ENCODE results near the gene ELL2. TPM values are rescaled to one million over a fixed set of nuclear protein-coding genes. Genes with fewer than 3 reads are reported as not detected.
"Not testable (repeated sequence)": the region's sequence is repeated elsewhere in the genome, so short reads cannot be mapped to it uniquely, and the experiment has no call there.

ELL2 gene
- total and polyA plus RNA-seq, 3 experiments from 2014 or later, result 5.0 to 91.3 (median 90.6) TPM

GRCh38 chr5:95931079-95931833 lies 30.4 kb downstream of the ELL2 start:
- ChIA-PET POLR2A (no interaction called here), CTCF (no interaction called here)
- Mint-ChIP-seq H3K4me3 (peak overlapping the region in 1 of 7 donors; percentile 6), H3K27me3 (no peaks in the 10 kb centered on the region), H3K9me3 (no peaks in the 10 kb centered on the region), H3K27ac (peak overlapping the region in 1 of 8 donors; percentile 30), H3K4me1 (peaks cover 3 to 12% (median 10%) of the 10 kb centered on the region in 3 donors), H3K36me3 (peaks cover 4 to 8% (median 7%) of the 10 kb centered on the region in 3 donors)
- Histone ChIP-seq H3K27me3 (ENCODE audit: insufficient read depth, low read length, poor library complexity, severe bottlenecking) (no peaks in the 10 kb centered on the region), H3K4me3 (ENCODE audit: low read length) (no peak overlapping the region), H3K36me3 (ENCODE audit: insufficient read depth, low read length) (no peaks in the 10 kb centered on the region), H3K27ac (ENCODE audit: low read depth, low read length) (no peak overlapping the region), H3K9me3 (ENCODE audit: low read length) (no peaks in the 10 kb centered on the region), H3K4me1 (ENCODE audit: insufficient read depth, low read length) (no peaks in the 10 kb centered on the region)
- DNase-seq, result no peak

DNA sequence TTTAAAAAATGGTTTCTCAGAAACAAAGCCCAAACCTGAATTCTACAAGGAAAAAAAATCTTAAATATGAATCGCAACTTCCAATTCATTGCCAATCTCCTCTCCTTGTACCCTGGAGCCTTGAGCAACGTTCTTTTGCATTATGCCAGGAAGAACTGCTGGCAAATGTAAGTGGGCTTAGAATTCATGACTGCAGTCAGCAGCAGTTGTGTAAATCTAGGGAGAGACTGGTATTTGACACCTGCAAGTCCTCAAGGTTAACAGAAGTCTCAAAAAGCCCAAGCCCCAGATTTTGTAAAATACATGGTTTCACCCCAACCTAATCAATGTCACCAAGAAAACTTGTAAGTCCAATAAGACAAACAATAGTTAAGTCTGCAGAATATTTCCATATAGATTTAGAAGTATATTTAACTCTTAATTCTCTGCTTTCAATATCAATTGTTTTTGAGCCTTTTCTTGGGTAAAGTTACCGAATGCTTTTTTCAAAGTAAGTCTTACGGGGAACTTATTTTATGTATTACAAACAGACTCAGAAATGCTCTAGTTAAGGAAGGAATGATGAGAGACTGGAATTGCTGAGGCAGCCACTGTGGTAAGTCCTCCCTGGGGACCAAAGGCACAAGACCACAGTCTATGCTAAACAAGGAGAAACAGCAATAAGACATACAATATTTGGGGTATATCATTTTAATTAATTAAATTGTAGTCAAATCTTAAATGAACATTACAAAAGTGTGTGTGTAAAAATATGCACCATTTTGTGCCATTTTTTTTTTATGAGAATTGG lies 31.3 kb downstream of the ELL2 start:
- Histone ChIP-seq H3K4me3 (ENCODE audit: low read length) (no peak overlapping the region), H3K27me3 (ENCODE audit: insufficient read depth, low read length, poor library complexity, severe bottlenecking) (no peaks in the 10 kb centered on the region), H3K27ac (ENCODE audit: low read depth, low read length) (no peak overlapping the region), H3K36me3 (ENCODE audit: insufficient read depth, low read length) (no peaks in the 10 kb centered on the region), H3K9me3 (ENCODE audit: low read length) (no peaks in the 10 kb centered on the region), H3K4me1 (ENCODE audit: insufficient read depth, low read length) (no peaks in the 10 kb centered on the region)
- no peaks in the 10 kb centered on the region for H3K9me3 Mint-ChIP-seq
- H3K4me1 Mint-ChIP-seq, result peaks cover 5 to 12% (median 10%) of the 10 kb centered on the region in 3 donors
- no peak overlapping the region for H3K27ac Mint-ChIP-seq
- CTCF ChIA-PET, result no interaction called here
- no peak for DNase-seq
- peaks cover 2 to 5% (median 4%) of the 10 kb centered on the region in 3 donors for H3K36me3 Mint-ChIP-seq
- POLR2A ChIA-PET, result no interaction called here
- H3K4me3 Mint-ChIP-seq, result no peak overlapping the region
- H3K27me3 Mint-ChIP-seq, result no peaks in the 10 kb centered on the region

GRCh38 chr5:95928724-95929253 lies 32.9 kb downstream of the ELL2 start:
- CTCF ChIA-PET, result no interaction called here
- Mint-ChIP-seq H3K9me3 (no peaks in the 10 kb centered on the region), H3K4me3 (peak overlapping the region in 1 of 7 donors; percentile 34), H3K4me1 (peaks cover 8 to 14% (median 14%) of the 10 kb centered on the region in 3 donors), H3K36me3 (peaks cover 2 to 5% (median 4%) of the 10 kb centered on the region in 3 donors), H3K27ac (peak overlapping the region in 2 of 8 donors; percentile 4 to 55), H3K27me3 (no peaks in the 10 kb centered on the region)
- Histone ChIP-seq H3K27ac (ENCODE audit: low read depth, low read length) (no peak overlapping the region), H3K4me3 (ENCODE audit: low read length) (no peak overlapping the region), H3K36me3 (ENCODE audit: insufficient read depth, low read length) (no peaks in the 10 kb centered on the region), H3K27me3 (ENCODE audit: insufficient read depth, low read length, poor library complexity, severe bottlenecking) (no peaks in the 10 kb centered on the region), H3K9me3 (ENCODE audit: low read length) (no peaks in the 10 kb centered on the region), H3K4me1 (ENCODE audit: insufficient read depth, low read length) (no peaks in the 10 kb centered on the region)
- POLR2A ChIA-PET, result no interaction called here
- no peak for DNase-seq

DNA sequence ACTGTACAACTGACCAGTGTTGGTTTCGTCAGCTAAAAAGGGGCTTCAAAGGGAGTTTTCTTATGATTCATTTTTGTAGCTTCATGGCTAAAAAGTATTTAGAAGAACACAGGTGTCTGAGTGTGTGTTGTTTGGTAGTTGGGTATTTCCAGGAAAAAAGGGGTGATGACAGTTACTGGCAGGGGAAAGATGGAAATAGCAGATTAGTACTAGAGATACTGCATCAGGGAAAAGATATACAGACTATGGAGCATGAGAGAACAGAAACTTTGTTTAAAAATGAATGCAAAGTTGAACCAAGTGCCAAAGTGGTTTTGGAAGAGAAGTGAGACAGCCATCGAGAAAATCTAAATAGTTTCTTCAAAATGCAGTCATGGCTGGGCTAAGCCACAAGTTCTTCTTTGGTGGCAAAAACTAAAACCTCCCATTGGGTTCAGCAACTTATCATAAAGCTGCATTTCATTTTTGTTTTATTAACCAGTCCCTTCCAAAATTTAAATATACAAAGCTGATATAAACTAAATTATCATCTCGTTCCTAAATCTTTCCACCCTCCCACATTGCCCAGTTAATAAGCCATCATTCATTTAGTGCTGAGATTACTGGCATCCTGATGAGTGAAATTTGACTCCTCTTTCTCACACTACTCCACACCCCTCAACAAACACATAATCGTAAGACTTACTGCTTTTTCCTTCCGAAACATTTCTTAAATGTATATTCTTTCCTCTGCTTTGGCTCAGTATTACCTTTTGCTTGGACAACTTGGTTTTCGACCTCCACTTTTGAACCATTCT lies 33.5 kb downstream of the ELL2 start:
- CTCF ChIA-PET, result no interaction called here
- Histone ChIP-seq H3K36me3 (ENCODE audit: insufficient read depth, low read length) (no peaks in the 10 kb centered on the region), H3K9me3 (ENCODE audit: low read length) (no peaks in the 10 kb centered on the region), H3K4me1 (ENCODE audit: insufficient read depth, low read length) (no peaks in the 10 kb centered on the region), H3K27me3 (ENCODE audit: insufficient read depth, low read length, poor library complexity, severe bottlenecking) (no peaks in the 10 kb centered on the region), H3K27ac (ENCODE audit: low read depth, low read length) (no peak overlapping the region), H3K4me3 (ENCODE audit: low read length) (no peak overlapping the region)
- peak overlapping the region in 3 of 8 donors; percentile 4 to 55 (median 31) for H3K27ac Mint-ChIP-seq
- POLR2A ChIA-PET, result no interaction called here
- H3K36me3 Mint-ChIP-seq, result peaks cover 2 to 5% (median 4%) of the 10 kb centered on the region in 3 donors
- peak overlapping the region in 1 of 7 donors; percentile 34 for H3K4me3 Mint-ChIP-seq
- peaks cover 9 to 16% (median 16%) of the 10 kb centered on the region in 3 donors for H3K4me1 Mint-ChIP-seq
- H3K27me3 Mint-ChIP-seq, result no peaks in the 10 kb centered on the region
- no peaks in the 10 kb centered on the region for H3K9me3 Mint-ChIP-seq
- DNase-seq, result no peak

DNA sequence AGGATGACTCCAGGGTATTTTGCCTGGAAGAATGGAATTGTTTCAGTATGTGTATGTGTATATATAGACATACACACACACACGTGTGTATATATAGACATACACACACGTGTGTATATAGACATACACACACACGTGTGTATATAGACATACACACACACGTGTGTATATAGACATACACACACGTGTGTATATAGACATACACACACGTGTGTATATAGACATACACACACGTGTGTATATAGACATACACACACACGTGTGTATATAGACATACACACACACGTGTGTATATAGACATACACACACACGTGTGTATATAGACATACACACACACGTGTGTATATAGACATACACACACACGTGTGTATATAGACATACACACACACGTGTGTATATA lies 34.4 kb downstream of the ELL2 start:
- CTCF ChIA-PET, result not testable (repeated sequence)

DNA sequence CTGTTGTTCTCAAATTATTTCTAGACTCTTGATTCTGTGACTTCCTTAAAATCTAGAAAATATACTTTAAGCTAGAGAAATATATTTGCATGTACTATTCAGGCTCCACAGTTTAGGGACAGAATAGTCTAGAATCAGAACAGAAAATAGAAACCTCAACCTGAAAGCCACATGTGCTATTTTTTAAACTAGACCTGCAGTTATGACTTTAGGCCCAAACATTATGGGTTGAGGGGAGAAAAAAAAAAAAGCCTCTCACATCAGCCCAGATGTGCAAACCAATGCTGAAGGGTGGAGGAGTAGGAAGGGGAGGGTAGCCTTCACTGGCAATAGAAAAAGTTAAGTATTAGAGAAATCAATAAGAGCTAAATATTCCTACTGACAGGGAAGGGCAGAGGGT lies 35.7 kb downstream of the ELL2 start:
- Histone ChIP-seq H3K4me1 (ENCODE audit: insufficient read depth, low read length) (no peaks in the 10 kb centered on the region), H3K9me3 (ENCODE audit: low read length) (no peaks in the 10 kb centered on the region), H3K4me3 (ENCODE audit: low read length) (no peak overlapping the region), H3K27me3 (ENCODE audit: insufficient read depth, low read length, poor library complexity, severe bottlenecking) (no peaks in the 10 kb centered on the region), H3K36me3 (ENCODE audit: insufficient read depth, low read length) (no peaks in the 10 kb centered on the region), H3K27ac (ENCODE audit: low read depth, low read length) (no peak overlapping the region)
- Mint-ChIP-seq H3K4me1 (peaks cover 9 to 16% (median 16%) of the 10 kb centered on the region in 3 donors), H3K4me3 (no peak overlapping the region), H3K9me3 (no peaks in the 10 kb centered on the region), H3K27me3 (no peaks in the 10 kb centered on the region), H3K27ac (no peak overlapping the region), H3K36me3 (peaks cover 0 to 5% (median 2%) of the 10 kb centered on the region in 3 donors)
- POLR2A ChIA-PET, result no interaction called here
- CTCF ChIA-PET, result no interaction called here
- no peak for DNase-seq

More for the DNA sequence above, 34.4 kb downstream of the ELL2 start:
- H3K4me1 Mint-ChIP-seq, result peaks cover 9 to 16% (median 16%) of the 10 kb centered on the region in 3 donors
- H3K4me3 ChIP-seq (ENCODE audit: low read length); H3K27ac Mint-ChIP-seq; H3K9me3 Mint-ChIP-seq; H3K27me3 ChIP-seq (ENCODE audit: insufficient read depth, low read length, poor library complexity, severe bottlenecking); H3K27ac ChIP-seq (ENCODE audit: low read depth, low read length); H3K9me3 ChIP-seq (ENCODE audit: low read length); H3K4me3 Mint-ChIP-seq; H3K27me3 Mint-ChIP-seq; H3K36me3 Mint-ChIP-seq; H3K36me3 ChIP-seq (ENCODE audit: insufficient read depth, low read length); H3K4me1 ChIP-seq (ENCODE audit: insufficient read depth, low read length); POLR2A ChIA-PET; DNase-seq: not testable (repeated sequence)

DNA sequence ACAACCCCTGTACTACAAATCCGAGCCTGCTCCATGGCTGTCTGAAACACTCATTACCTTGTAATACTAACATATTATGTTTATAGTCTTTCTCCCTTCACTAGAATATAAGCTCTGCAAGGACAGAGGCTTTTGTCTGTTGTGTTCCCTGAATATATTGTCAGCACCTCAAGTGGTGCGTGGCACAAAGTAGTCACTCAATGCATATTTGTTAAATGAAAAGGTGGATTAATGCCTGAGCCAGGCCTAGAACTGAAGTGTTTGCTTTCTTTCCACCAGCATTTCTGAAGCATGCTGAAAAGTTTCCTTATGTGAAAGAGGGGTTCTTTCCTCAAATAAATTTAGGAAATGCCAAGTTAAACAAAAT lies 36.3 kb downstream of the ELL2 start:
- Mint-ChIP-seq H3K4me1 (peaks cover 9 to 16% (median 16%) of the 10 kb centered on the region in 3 donors), H3K36me3 (peaks cover 0 to 7% (median 0%) of the 10 kb centered on the region in 3 donors), H3K9me3 (no peaks in the 10 kb centered on the region), H3K27ac (no peak overlapping the region), H3K27me3 (no peaks in the 10 kb centered on the region), H3K4me3 (no peak overlapping the region)
- POLR2A ChIA-PET, result no interaction called here
- no peaks in the 10 kb centered on the region for H3K9me3 ChIP-seq (ENCODE audit: low read length)
- no peak overlapping the region for H3K4me3 ChIP-seq (ENCODE audit: low read length)
- no peaks in the 10 kb centered on the region for H3K4me1 ChIP-seq (ENCODE audit: insufficient read depth, low read length)
- CTCF ChIA-PET, result interaction anchor here (0.6 to 0.7 kb wide), 2 partner anchors 11 to 142 kb away, joined by 3 read pairs; no protein-coding TSS in a partner anchor
- DNase-seq, result no peak
- no peak overlapping the region for H3K27ac ChIP-seq (ENCODE audit: low read depth, low read length)
- no peaks in the 10 kb centered on the region for H3K27me3 ChIP-seq (ENCODE audit: insufficient read depth, low read length, poor library complexity, severe bottlenecking)
- H3K36me3 ChIP-seq (ENCODE audit: insufficient read depth, low read length), result no peaks in the 10 kb centered on the region
